HepG2 (cell line): ENCODE results near the gene GRPEL2.

Source experiments
- CTCF ChIP-seq: sonication (generic); formaldehyde crosslinking; IDR thresholded peaks from 2 replicates; pipeline ENCODE4 v1.5.0; 2020; ENCODE audit warnings: mild to moderate bottlenecking, missing genetic modification reagents, moderate library complexity
- ZNF275 ChIP-seq: sonication (generic); formaldehyde crosslinking; IDR thresholded peaks from 2 replicates; pipeline ENCODE4 v1.8.0; 2022; ENCODE audit warnings: missing genetic modification reagents, mild to moderate bottlenecking, inconsistent platforms, borderline replicate concordance

DNA sequence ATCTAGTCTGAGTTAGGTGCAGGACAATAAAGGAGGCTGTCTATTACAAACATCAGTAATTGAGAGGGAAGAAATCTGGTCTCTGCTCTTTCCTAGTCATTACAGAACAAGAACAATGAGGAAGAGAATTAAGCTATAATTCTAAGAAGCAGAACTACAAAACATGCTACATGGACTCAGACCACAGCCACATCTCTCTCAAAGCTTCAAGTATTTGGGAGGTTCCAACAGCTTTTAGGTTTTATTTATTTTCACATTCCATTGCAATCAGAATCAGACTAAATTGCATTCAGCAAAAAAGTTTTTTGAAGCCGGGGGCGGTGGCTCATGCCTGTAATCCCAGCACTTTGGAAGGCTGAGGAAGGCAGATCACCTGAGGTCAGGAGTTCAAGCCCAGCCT, 1.1 kb upstream of the GRPEL2 start:
- TF ChIP-seq ZNF275 (CRISPR knock-in tag) (no peak), CTCF (CRISPR knock-in tag) (no peak)
